Spleen (tissue), 7 donors: ENCODE data around the gene SPAG5.

Source experiments
- POLR2A ChIP-seq, 3 donors: fragments of 450-650 bp; IDR thresholded peaks; one replicate each; pipeline ENCODE4 v1.5.1; 2017; ENCODE audit warnings: antibody characterized with exemption in 3 of 3, mild to moderate bottlenecking in 1 of 3
- TF ChIP-seq, protein P1 (sequence below), 11 experiments: fragments of 200-600 bp in 7 of 11; fragments of 450-650 bp in 4 of 11; sonication (generic) in 4 of 11; IDR thresholded peaks in 8 of 11; conservative IDR thresholded peaks in 3 of 11; 1 replicate in 7 of 11; 2 replicates in 4 of 11; pipeline versions ENCODE4 v1.4.0 to v1.8.0; 2016 to 2021; ENCODE audit warnings: antibody characterized with exemption in 11 of 11, inconsistent platforms in 4 of 11, mild to moderate bottlenecking in 1 of 11
- donor health status: DM: no; HTN: no; CAD: no; lungs with moderate emphysema.
- donor health status: DM: no; HTN: no; CAD: no.
- donor health status: DM: no; HTN: no; CAD: no.

DNA sequence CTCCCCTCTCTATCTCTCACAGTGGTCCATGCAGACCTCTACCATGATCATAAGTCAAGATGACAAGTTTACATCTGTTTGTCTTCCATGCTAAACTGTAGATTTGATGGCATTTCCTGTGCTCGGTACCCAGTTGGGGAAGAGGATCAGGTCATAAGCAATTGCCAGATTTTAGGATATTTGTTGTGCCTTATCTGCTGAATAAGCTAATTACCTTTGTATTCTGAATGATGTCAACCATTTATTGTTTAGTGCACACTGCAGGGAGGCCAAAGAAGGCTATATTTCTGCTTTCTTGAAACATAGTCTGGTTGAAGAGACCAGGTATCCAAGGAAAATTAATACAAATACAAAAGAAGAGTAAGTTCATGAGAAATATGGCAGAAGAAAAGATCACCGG is 16.3 kb downstream of the SPAG5 start:
- TF ChIP-seq, protein P1, sequence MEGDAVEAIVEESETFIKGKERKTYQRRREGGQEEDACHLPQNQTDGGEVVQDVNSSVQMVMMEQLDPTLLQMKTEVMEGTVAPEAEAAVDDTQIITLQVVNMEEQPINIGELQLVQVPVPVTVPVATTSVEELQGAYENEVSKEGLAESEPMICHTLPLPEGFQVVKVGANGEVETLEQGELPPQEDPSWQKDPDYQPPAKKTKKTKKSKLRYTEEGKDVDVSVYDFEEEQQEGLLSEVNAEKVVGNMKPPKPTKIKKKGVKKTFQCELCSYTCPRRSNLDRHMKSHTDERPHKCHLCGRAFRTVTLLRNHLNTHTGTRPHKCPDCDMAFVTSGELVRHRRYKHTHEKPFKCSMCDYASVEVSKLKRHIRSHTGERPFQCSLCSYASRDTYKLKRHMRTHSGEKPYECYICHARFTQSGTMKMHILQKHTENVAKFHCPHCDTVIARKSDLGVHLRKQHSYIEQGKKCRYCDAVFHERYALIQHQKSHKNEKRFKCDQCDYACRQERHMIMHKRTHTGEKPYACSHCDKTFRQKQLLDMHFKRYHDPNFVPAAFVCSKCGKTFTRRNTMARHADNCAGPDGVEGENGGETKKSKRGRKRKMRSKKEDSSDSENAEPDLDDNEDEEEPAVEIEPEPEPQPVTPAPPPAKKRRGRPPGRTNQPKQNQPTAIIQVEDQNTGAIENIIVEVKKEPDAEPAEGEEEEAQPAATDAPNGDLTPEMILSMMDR (IDR thresholded peaks at IDR 0.05 in 8 of 11, conservative IDR thresholded peaks at IDR 0.05 in 3 of 11) = no peak
- no peak for TF ChIP-seq POLR2A (IDR thresholded peaks at IDR 0.05)
